ENCODE results near the gene ANXA4.
A peak's percentile ranks its signal among the peaks of the same experiment; 100 is the strongest.
"Not testable (repeated sequence)": the region's sequence is repeated elsewhere in the genome, so short reads cannot be mapped to it uniquely, and the experiment has no call there.

ANXA4 gene

DNA sequence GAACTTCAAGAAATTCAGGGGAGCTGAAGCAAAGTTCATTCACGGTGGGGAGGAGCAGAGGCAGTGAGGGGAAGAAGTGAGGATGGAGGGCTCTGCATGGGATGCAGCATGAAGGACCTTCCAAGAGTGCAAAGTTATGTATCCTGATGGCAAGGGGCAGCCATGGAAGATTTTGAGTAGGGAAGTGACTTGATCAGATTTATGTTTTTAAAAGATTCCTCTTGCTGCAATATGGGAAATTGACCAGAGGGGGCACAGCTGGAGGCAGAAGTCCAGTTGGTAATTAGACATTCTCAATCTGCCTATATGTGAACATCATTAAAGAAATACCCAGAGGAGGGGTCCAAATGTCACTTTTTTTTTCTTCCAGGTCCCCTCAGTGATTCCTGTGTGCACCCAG, 21.5 kb upstream of the ANXA4 start:
- DNase-seq (ENCODE audit: low read depth in 3 of 3) = no peak

- no peak for DNase-seq (ENCODE audit: low read depth in 3 of 3)
These were observed 20.9 kb upstream of the ANXA4 start for GRCh38 chr2:69721022-69721421.

DNA sequence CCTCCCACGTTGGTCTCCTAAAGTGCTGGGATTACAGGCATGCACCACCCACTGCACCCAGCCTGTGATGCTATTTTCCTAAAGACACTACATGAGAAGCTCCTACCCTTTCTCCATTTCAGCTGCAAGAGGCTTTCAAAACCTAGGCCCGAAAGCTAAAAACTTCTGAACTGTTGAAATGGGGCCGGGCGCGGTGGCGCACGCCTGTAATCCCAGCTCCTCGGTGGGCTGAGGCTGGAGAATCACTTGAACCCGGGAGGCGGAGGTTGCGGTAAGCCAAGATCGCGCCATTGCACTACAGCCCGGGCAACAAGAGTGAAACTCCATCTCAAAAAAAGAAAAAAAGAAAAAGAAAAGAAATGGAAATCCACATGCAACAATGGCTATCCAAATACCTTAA, 18.1 kb upstream of the ANXA4 start:
- no peak for DNase-seq (ENCODE audit: low read depth in 3 of 3)

GRCh38 chr2:69724540-69725159, 17.3 kb upstream of the ANXA4 start:
- peak; percentile 70 to 78 (median 77) for DNase-seq (ENCODE audit: low read depth in 3 of 3)

- no peak for DNase-seq (ENCODE audit: low read depth in 3 of 3)
These were observed 16.1 kb upstream of the ANXA4 start for GRCh38 chr2:69725706-69726360.

GRCh38 chr2:69729266-69729665, 12.7 kb upstream of the ANXA4 start:
- DNase-seq (ENCODE audit: low read depth in 3 of 3) = no peak

DNA sequence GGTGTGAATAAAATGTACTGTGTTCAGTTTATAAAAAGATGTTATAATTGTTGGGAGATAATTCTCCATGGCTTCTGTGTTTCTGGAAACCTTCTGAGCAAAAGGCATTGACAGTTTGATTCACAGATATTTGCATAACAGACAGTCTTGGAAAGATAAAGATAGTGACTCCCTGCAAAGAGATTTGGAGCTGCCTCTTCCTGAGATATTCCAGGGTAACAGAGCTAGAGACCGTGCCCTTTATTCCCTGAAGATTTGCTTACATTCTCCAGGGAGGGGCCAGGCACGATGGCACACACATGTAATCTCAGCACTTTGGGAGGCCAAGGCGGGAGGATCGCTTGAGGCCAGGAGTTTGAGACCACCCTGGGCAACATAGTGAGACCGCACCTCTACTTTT, 12.2 kb upstream of the ANXA4 start:
- no peak for DNase-seq (ENCODE audit: low read depth in 3 of 3)

DNA sequence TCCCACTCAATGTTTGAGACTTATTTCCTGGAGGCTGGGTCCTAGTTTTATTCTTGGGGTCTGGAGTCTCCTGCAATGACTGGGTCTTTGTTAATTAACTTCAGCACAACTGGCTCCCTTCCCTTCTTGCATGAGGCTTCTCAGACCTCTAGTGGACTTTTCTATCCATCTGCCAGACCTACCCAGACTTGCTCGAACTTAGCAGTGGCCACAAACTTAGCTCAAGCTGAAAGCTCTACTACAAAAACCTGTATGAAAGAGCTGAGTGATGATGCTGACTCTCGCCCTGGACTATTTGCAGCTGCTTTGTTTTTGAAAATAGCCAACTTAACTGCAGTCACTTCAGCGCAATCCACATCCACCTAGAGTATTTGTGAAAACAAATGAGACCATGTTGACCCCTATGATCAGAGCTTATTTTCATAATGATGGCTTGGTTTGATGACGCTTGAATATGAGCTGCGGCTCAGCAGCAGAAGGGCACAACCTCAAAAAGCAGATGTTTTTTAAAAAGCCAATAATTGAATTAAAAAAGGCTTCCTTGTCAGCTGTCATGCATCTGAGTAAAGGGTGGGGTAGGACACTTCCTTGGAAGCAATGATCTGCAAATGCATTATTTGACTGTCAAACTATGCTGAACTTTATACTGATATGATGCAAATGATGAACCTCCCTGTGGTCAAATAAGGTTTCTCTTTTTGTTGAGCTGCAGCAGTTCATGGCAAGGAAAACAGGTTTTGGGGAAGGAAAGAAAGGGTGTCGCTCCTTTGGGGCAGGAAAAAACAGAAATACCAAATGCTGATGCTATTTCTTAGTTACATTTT, 10.6 kb upstream of the ANXA4 start:
- DNase-seq (ENCODE audit: low read depth in 3 of 3) = no peak

DNA sequence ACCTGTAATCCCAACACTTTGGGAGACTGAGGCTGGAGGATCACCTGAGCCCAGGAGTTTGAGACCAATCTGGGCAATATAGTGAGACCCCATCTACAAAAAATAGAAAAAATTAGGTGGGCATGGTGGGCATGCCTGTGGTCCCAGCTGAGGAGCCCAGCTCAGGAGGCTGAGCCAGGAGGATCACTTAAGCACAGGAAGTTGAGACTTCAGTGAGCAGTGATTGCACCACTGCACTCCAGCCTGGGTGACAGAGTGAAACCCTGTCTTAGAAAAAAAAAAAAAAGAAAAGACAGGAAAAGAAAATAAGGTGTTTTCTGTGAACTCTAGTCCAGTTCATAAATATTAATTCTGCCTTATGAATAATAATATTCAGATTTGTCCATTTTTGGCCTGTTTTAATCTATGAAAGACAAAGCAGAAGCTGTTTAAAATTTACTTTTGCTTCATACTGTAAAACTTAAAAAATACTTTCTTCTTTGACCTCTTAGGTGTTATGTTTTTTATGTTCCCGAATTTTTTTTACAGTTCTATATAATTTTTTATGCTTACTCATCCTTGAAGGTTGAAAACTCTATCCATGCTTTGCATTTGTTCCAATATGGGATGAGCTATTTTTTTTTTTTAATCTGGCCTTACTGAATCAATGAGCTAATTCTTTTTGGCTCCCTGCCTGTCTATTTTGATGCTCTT, 8.4 kb upstream of the ANXA4 start:
- DNase-seq (ENCODE audit: low read depth in 3 of 3) = no peak

DNA sequence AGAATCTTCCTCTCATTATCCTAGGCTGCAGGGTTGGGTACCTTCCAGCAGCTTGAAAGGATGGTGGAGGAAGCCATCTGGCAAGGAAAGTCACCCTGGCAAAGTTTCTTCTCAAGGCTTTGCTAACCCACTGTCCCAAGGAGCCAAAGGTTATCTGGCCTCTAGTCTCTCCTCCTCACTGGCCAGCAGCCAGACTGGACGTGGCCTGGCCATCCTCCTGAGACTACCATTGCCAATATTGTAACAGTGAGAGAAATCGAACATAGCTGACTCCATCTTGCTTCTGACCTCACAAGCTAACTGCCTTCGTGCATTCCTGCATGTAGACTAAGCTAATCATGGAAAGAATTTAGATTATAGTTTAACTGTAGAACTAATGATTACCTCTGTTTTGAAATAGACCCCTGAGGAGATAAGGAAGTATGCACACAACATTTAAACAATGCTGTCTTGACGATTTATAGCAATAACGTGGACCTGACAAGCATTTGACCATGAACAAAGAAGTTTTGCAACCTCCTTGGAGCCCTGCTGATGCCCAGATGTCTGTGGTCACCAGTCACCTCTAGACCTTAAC, 7.8 kb upstream of the ANXA4 start:
- no peak for DNase-seq (ENCODE audit: low read depth in 3 of 3)

GRCh38 chr2:69734854-69735544, 6.9 kb upstream of the ANXA4 start:
- no peak for DNase-seq (ENCODE audit: low read depth in 3 of 3)

GRCh38 chr2:69735686-69736085, 6.2 kb upstream of the ANXA4 start:
- DNase-seq (ENCODE audit: low read depth in 3 of 3) = no peak

DNA sequence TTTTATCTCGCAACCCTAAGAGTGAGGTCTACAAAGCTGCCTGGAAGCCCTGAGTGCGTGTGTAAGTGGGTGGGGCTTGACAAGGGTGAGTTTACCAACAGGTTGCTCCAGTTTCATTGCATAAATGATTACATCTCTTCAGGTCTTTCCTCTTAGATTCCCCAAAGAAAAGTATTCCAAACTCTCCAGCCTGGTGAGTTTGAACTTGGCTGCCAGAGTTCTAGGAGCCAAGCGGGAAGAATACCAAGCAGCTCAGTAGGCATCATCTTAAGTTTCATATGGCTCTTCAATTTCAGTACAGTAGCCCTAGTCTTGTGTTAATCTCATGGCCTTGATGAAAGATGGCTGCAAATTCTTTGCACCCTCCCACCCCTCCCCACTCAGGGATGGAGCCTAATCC, 3.8 kb upstream of the ANXA4 start:
- DNase-seq (ENCODE audit: low read depth in 3 of 3) = not testable (repeated sequence)

- no peak for DNase-seq (ENCODE audit: low read depth in 3 of 3)
These were observed 1.4 kb upstream of the ANXA4 start for GRCh38 chr2:69740502-69740951.

DNA sequence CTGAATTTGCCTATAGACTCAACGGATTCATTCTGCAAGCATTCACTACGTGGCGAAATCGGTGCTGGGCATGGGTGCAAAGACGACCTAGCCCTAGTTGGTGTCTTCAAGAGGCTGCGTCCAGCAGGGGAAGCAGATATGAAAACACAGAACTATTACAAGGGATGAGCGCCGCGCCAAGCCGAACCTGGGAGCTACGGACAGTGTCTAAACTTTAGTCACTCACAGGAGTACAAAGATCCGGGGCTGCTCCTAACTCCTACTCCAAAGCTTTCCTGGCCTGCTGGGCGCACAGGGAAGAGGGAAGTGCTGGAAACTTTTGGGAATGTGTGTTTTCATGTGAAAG, 732 bp upstream of the ANXA4 start:
- DNase-seq (ENCODE audit: low read depth in 3 of 3) = peak in 1 of 3 experiments; percentile 2

- DNase-seq (ENCODE audit: low read depth in 3 of 3) = no peak
These were observed 503 bp downstream of the ANXA4 start for GRCh38 chr2:69742322-69742952.

DNA sequence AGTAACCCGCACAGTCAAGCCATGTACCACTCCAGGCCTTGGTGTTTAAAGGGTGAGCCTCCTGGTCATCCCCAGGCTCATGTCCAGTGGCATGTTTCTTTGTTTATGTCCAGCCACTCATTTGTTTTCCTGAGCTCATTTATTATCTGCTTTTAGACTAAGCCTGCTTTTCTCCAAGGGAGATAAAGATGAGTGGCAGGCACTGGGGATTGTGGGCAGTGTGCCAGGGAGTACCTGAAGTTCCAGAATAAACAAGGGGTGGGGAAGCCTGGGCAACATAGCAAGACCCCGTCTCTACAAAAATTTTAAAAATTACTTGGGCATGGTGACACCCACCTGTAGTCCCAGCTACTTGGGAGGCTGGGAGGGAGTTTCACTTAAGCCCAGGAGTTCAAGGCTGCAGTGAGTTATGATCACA, 1.9 kb downstream of the ANXA4 start:
- no peak for DNase-seq (ENCODE audit: low read depth in 3 of 3)

DNA sequence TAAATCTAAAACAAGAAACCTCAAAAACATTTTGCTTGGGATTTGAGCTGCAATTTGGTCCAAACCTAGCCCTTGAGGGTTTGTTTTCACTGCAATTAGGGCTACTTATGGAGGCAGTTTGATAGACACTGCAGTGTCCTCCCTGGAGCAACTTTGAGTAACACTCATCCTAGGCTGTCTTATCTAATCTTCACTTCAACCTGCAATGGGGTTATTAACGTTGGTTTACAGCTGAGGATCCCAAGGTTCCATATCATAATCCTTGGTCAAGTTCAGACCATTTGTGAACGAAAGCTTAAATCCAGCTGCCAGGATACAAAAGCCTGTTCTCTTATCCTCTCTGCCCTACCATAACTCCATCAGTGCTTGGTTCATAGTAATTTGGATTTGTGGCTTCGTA, 2.5 kb downstream of the ANXA4 start:
- no peak for DNase-seq (ENCODE audit: low read depth in 3 of 3)

GRCh38 chr2:69745035-69745434, 3.1 kb downstream of the ANXA4 start:
- DNase-seq (ENCODE audit: low read depth in 3 of 3) = no peak

DNA sequence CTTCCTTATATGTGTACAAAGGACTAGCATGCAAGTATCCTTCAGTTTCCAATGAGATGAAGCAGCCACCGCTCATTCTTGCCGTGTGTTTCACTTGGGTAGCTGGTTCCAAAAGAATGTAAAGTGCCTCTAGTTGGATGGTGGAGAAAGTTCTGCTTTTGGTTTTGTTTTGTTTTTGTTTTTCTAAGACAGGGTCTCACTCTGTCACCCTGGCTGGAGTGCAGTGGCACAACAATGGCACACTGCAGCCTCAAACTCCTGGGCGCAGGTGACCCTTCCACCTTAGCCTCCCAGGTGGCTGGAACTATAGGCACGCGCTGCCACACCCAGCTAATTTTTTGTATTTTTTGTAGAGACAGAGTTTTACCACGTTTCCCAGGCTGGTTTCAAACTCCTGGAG, 8.3 kb downstream of the ANXA4 start:
- no peak for DNase-seq (ENCODE audit: low read depth in 3 of 3)

All from stimulated activated CD4-positive, alpha-beta T cell treated with anti-CD3 and anti-CD28 coated beads, TNF-alpha, amount 100 ng/mL, for 4 hours (primary cell).